PC-9 (cell line): ENCODE results near the gene UPK1A.

Experiments
- CTCF ChIP-seq: fragments of 200-600 bp; sonication (generic); conservative IDR thresholded peaks from 2 replicates; pipeline ENCODE4 v1.6.1; 2017; ENCODE audit warnings: mixed run types, antibody characterized with exemption, mild to moderate bottlenecking, moderate library complexity
- EZH2 ChIP-seq: fragments of 200-600 bp; sonication (generic); IDR thresholded peaks from 2 replicates; pipeline ENCODE4 v1.8.0; 2017; ENCODE audit warnings: antibody characterized with exemption, low read depth

DNA sequence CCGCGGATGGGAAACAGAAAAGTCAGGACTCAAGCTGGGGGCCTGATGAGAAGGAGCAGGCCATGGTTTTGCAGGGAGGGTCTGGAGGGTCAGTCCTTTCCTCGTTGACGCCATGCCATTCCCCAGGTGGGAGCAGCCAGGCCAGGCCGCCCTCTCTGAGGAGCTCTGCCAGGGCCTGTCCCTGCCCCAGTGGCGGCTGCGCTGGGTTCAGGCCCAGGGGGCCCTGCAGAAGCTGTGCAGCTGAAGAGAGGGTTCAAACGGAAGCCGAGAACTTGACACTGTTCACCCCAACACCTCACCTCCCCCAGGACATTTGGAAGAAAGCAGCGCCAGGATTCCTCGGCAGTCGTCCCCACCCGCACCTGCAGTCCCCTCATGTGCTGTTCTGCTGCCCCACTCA, 43.6 kb upstream of the UPK1A start:
- TF ChIP-seq CTCF (no peak), EZH2 (no peak)
